Panc1 (cell line): ENCODE data around the gene ZC3H10. TPM values are rescaled to one million over a fixed set of nuclear protein-coding genes. Genes with fewer than 3 reads are reported as not detected.

Experiments used
- ATAC-seq: fragments of 200-7000 bp; cut with Tn5 transposase; 2 replicates; pipeline ENCODE4 v1.9.1; 2020; ENCODE audit warnings: mild to moderate bottlenecking, moderate library complexity
- BruUV-seq: library from RNA; stranded (reverse); fragments of 400-500 nt; replicated peaks from 2 replicates; lab custom pipeline; 2021; lab: Mats Ljungman, UMichigan
- CTCF ChIA-PET: fragments of 300-600 bp; sonication (Branson Sonifier 250); formaldehyde crosslinking; loops from one replicate; lab custom pipeline; 2022; ENCODE audit warnings: antibody characterized with exemption; lab: Charles Lee
- POLR2A ChIA-PET: fragments of 300-600 bp; sonication (Branson Sonifier 250); formaldehyde crosslinking; loops from one replicate; lab custom pipeline; 2022; ENCODE audit warnings: antibody characterized with exemption; lab: Charles Lee
- DNase-seq: peaks from one replicate; pipeline ENCODE4 v3.0.0-alpha.2; 2010; ENCODE audit warnings: low read depth, low spot score
- H3K27ac ChIP-seq: 2 replicates; pipeline ENCODE4 v1.5.1; 2011; ENCODE audit warnings: mild to moderate bottlenecking, low read length, inconsistent platforms
- H3K27me3 ChIP-seq: fragments of 200-500 bp; sonication (Bioruptor generic); 2 replicates; pipeline ENCODE4 v1.6.0; 2014; ENCODE audit warnings: low read length, inconsistent platforms; ENCODE audit not compliant: control insufficient read depth, insufficient read depth
- H3K36me3 ChIP-seq: fragments of 200-500 bp; sonication (Bioruptor generic); 2 replicates; pipeline ENCODE4 v1.5.1; 2014; ENCODE audit warnings: inconsistent platforms, mild to moderate bottlenecking, low read length, moderate library complexity; ENCODE audit not compliant: control insufficient read depth, insufficient read depth
- H3K4me1 ChIP-seq: 2 replicates; pipeline ENCODE4 v1.5.1; 2011; ENCODE audit warnings: inconsistent platforms, mild to moderate bottlenecking, low read length, moderate library complexity; ENCODE audit not compliant: control insufficient read depth, insufficient read depth
- H3K4me3 ChIP-seq, 2 experiments: 2 replicates each; pipeline ENCODE4 v1.5.1; 2011 to 2012; ENCODE audit warnings: low read depth in 2 of 2, low read length in 2 of 2, mild to moderate bottlenecking in 2 of 2, inconsistent platforms in 1 of 2, moderate library complexity in 1 of 2
- H3K9me3 ChIP-seq: fragments of 200-500 bp; sonication (Bioruptor generic); 2 replicates; pipeline ENCODE4 v1.5.1; 2014; ENCODE audit warnings: low read depth, mild to moderate bottlenecking, inconsistent platforms, low read length, moderate library complexity; ENCODE audit not compliant: control insufficient read depth, insufficient read depth
- POLR2AphosphoS5 ChIP-seq: IDR thresholded peaks from 2 replicates; pipeline ENCODE4 v1.6.1; 2012; ENCODE audit warnings: mild to moderate bottlenecking, low read depth, low read length, moderate library complexity
- SIN3A ChIP-seq: IDR thresholded peaks from 2 replicates; pipeline ENCODE4 v1.6.1; 2012; ENCODE audit warnings: low read depth, mild to moderate bottlenecking, low read length, moderate library complexity, borderline replicate concordance; ENCODE audit not compliant: insufficient read depth
- TCF7L2 ChIP-seq: IDR thresholded peaks from 2 replicates; pipeline ENCODE4 v1.6.1; 2011; ENCODE audit warnings: mild to moderate bottlenecking, low read depth, low read length, inconsistent platforms
- in situ Hi-C: cut with HindIII; loops from 2 replicates; pipeline ENCODE4 v1.10.0; 2016; ENCODE audit warnings: low sequenced_read_pairs, low pct_unique_long_range_greater_than_20kb
- intact Hi-C: fragments of 100-400 bp; cut with micrococcal nuclease; formaldehyde crosslinking; loops from one replicate; pipeline ENCODE4 v1.10.0; 2022; ENCODE audit not compliant: unreplicated experiment
- total RNA-seq: library from RNA; stranded (reverse); gene quantifications from one replicate; pipeline ENCODE4 v1.2.1, GENCODE V29; 2021; ENCODE audit not compliant: unreplicated experiment
- TF ChIP-seq, protein P1 (sequence below), 2 experiments: IDR thresholded peaks; 2 replicates each; pipeline ENCODE4 v1.6.1; 2011 to 2012; ENCODE audit warnings: low read depth in 2 of 2, control low read depth in 1 of 2, low read length in 1 of 2, mild to moderate bottlenecking in 1 of 2, moderate library complexity in 1 of 2; ENCODE audit not compliant: insufficient read depth in 1 of 2
- TF ChIP-seq, protein P2 (sequence below): fragments of 450-650 bp; IDR thresholded peaks from 2 replicates; pipeline ENCODE4 v1.5.1; 2017; ENCODE audit warnings: mild to moderate bottlenecking

ZC3H10 gene
- total RNA-seq, 1 experiment from 2014 or later, result 6.0 TPM

DNA sequence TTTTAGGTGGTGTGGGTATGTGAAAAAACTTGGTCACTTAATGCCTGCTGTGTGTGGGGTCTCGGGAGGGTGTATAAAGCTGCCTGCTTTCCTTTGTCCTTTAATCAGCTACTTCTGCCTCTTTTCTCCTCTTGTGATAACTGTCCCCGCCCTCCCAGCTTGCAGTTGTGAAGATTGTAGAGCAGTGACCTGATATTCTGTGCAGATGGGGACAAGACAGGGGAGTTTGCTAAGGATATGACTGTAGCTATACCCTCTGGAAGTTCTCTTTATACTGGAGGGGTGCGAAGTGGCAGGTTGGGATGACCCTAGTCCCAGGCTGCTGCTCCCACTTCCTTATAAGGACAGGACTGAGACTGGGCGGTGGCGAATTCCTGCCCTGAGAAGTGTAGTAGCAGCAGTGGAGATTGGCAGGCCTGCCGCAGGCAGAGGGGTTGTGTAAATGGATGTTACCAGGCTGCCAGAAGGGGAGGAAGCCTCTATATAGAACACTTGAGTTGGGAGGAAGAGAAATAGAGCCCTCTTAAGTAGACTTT, 40.9 kb downstream of the ZC3H10 start:
- DNase-seq (no peak), ATAC-seq (peak; percentile 25)
- intact Hi-C loops, result loop anchor here (5.0 kb wide), 1 partner anchor 42 kb away; the partner anchor contains the start of genes RPL41 and ZC3H10
- in situ Hi-C loops, result no loop called here
- BruUV-seq, result TSS peak; percentile 83
- peaks cover 2% of the 10 kb centered on the region; the same call in 1 of the 2 replicates for H3K36me3 ChIP-seq
- H3K4me3 ChIP-seq, result peak overlapping the region; percentile 74 to 78
- 0 out of 2 replicates have a peak, but pooled peaks have one; percentile 29 for TF ChIP-seq SIN3A
- TF ChIP-seq, protein P1, sequence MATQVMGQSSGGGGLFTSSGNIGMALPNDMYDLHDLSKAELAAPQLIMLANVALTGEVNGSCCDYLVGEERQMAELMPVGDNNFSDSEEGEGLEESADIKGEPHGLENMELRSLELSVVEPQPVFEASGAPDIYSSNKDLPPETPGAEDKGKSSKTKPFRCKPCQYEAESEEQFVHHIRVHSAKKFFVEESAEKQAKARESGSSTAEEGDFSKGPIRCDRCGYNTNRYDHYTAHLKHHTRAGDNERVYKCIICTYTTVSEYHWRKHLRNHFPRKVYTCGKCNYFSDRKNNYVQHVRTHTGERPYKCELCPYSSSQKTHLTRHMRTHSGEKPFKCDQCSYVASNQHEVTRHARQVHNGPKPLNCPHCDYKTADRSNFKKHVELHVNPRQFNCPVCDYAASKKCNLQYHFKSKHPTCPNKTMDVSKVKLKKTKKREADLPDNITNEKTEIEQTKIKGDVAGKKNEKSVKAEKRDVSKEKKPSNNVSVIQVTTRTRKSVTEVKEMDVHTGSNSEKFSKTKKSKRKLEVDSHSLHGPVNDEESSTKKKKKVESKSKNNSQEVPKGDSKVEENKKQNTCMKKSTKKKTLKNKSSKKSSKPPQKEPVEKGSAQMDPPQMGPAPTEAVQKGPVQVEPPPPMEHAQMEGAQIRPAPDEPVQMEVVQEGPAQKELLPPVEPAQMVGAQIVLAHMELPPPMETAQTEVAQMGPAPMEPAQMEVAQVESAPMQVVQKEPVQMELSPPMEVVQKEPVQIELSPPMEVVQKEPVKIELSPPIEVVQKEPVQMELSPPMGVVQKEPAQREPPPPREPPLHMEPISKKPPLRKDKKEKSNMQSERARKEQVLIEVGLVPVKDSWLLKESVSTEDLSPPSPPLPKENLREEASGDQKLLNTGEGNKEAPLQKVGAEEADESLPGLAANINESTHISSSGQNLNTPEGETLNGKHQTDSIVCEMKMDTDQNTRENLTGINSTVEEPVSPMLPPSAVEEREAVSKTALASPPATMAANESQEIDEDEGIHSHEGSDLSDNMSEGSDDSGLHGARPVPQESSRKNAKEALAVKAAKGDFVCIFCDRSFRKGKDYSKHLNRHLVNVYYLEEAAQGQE (IDR thresholded peaks at IDR 0.05; ENCODE audit: insufficient read depth in 1 of 2, low read depth in 2 of 2, low read length in 1 of 2), result no peak
- POLR2A ChIA-PET, result no interaction called here
- CTCF ChIA-PET, result interaction anchor here (1.4 kb wide), 1 partner anchor 33 kb away, joined by 3 read pairs; no protein-coding TSS in a partner anchor
- no peaks in the 10 kb centered on the region for H3K9me3 ChIP-seq
- peak overlapping the region; percentile 88 for H3K27ac ChIP-seq
- H3K4me1 ChIP-seq, result peaks cover 25% of the 10 kb centered on the region
- no peaks in the 10 kb centered on the region for H3K27me3 ChIP-seq

DNA sequence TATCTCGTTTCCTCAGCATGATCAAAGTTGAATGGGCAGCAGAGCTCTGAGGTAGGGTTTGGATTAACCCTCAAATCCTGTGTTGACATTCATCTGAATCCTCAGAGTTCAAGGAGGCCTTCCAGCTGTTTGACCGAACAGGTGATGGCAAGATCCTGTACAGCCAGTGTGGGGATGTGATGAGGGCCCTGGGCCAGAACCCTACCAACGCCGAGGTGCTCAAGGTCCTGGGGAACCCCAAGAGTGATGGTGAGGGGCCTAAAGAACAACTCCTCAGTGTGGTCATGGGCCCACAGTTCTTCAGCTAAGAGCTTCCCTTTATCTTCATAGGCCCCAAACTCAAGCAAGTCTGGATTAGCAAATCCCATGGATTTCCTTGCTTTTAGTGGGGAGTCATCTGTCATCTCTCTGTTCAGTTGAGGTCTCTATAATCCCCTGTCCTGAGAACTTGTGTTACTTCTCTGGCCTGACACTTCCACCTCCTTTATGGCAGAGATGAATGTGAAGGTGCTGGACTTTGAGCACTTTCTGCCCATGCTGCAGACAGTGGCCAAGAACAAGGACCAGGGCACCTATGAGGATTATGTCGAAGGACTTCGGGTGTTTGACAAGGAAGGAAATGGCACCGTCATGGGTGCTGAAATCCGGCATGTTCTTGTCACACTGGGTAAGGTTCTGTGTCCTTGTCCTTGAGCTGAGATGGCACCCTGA, 41.6 kb downstream of the ZC3H10 start:
- TF ChIP-seq, protein P1 (IDR thresholded peaks at IDR 0.05; ENCODE audit: insufficient read depth in 1 of 2, low read depth in 2 of 2, low read length in 1 of 2), result no peak
- TF ChIP-seq, protein P2, sequence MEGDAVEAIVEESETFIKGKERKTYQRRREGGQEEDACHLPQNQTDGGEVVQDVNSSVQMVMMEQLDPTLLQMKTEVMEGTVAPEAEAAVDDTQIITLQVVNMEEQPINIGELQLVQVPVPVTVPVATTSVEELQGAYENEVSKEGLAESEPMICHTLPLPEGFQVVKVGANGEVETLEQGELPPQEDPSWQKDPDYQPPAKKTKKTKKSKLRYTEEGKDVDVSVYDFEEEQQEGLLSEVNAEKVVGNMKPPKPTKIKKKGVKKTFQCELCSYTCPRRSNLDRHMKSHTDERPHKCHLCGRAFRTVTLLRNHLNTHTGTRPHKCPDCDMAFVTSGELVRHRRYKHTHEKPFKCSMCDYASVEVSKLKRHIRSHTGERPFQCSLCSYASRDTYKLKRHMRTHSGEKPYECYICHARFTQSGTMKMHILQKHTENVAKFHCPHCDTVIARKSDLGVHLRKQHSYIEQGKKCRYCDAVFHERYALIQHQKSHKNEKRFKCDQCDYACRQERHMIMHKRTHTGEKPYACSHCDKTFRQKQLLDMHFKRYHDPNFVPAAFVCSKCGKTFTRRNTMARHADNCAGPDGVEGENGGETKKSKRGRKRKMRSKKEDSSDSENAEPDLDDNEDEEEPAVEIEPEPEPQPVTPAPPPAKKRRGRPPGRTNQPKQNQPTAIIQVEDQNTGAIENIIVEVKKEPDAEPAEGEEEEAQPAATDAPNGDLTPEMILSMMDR, result no peak
- TF ChIP-seq SIN3A (no peak), TCF7L2 (no peak), POLR2AphosphoS5 (no peak; the same call in 1 of the 2 replicates)
- in situ Hi-C loops, result no loop called here
- BruUV-seq, result no TSS peak
- Histone ChIP-seq H3K27ac (peak overlapping the region; percentile 88), H3K9me3 (no peaks in the 10 kb centered on the region), H3K4me1 (peaks cover 20% of the 10 kb centered on the region), H3K36me3 (peaks cover 2% of the 10 kb centered on the region; the same call in 1 of the 2 replicates), H3K27me3 (no peaks in the 10 kb centered on the region), H3K4me3 (peak overlapping the region; percentile 74 to 78)
- CTCF ChIA-PET, result interaction anchor here (1.4 kb wide), 1 partner anchor 33 kb away, joined by 3 read pairs; no protein-coding TSS in a partner anchor
- ATAC-seq (no peak), DNase-seq (no peak)
- POLR2A ChIA-PET, result no interaction called here
- intact Hi-C loops, result loop anchor here (5.0 kb wide), 1 partner anchor 42 kb away; the partner anchor contains the start of genes RPL41 and ZC3H10
